Measurements from ENCODE around the gene UXS1.

The UXS1 gene

DNA sequence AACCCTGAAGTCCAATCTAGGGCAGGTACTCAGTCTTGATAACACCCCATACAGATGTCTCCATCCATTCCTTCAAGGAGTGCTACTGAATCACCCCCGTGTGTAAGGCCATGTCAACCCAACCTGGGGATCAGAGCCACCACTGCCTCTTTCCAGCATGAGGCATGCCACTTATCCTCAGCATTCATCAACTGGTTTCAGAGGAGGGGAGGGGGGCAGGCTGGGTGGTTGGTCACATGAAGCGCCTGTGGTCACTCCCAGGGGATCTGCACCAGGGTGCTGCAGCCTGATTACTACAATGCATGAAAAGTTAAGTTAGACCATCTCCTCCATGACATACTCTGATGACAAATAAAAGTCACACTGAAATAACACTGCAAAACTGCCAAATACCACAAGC lies 65.0 kb downstream of the UXS1 start:
- DNase-seq = no peak

GRCh38 chr2:106127776-106128268 lies 66.3 kb downstream of the UXS1 start:
- DNase-seq = no peak

GRCh38 chr2:106127282-106127771 lies 66.8 kb downstream of the UXS1 start:
- DNase-seq = no peak

GRCh38 chr2:106126705-106127281 lies 67.3 kb downstream of the UXS1 start:
- DNase-seq = no peak

DNA sequence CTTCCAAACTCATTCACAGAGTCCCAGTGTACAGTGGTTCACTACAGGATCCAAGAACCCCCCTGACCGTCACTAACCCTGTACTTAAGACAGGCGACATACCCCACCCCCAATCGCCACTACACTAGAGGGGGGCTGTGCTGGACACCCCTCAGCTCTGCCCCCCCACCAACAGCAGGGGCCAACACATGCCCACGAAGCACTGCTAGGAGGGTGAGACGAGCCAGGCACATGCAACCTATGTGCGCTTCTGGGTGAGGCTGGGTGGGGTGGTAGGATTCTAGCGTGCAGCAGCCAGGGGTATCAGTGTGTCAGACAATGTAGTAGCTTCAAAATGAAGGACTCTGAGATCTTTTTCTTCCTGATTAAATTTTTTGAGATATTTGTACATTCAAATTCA lies 67.8 kb downstream of the UXS1 start:
- no peak for DNase-seq

GRCh38 chr2:106124905-106125549 lies 69.1 kb downstream of the UXS1 start:
- no peak for DNase-seq

DNA sequence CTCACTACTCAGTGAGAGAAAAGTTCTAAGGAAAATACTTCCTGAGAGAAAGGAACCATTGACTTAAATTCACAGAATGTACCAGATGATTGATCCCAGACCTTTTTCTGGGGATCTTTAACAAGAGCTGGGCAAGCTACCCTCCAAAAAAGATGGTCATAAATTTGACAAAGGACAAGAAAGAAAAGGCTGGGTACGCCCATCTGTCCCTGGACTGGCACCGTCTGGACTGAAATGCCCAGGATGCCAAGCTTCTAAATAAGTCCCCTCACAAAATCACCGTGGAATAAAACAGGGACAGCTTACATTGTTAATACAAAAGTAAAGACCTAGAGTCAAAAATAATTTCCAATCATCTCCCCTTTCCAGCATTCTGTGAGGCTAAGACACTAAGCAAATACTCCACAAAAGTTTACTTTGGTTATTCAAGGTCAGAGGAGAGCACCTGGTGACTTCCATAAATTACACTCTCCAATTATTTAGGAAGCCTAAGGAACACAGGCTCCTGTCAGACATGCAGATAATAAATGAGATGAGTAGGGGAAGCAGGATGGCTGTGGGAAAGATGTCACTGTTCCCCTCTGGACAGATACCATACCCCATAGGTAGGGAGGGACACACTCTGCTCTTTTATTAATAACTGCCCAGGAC lies 69.9 kb downstream of the UXS1 start:
- DNase-seq = no peak

DNA sequence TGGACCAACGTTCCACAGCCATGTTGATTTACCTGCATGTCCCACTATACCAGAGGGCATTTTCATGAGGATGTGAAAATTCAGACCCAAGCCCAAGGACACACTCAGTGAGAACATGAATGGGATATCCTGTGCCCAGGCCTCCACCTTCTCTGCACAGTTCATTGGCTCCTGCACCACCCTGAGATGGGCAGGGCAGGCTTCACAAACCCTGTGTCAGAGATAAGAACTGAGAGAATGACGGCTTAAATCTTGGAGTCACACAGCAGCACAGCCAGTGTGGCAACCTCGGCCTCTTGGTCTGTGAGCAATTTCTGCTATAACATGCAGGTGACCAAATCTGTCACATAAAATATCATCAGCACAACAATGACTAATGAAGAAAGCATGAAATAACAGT lies 71.9 kb downstream of the UXS1 start:
- DNase-seq = no peak

DNA sequence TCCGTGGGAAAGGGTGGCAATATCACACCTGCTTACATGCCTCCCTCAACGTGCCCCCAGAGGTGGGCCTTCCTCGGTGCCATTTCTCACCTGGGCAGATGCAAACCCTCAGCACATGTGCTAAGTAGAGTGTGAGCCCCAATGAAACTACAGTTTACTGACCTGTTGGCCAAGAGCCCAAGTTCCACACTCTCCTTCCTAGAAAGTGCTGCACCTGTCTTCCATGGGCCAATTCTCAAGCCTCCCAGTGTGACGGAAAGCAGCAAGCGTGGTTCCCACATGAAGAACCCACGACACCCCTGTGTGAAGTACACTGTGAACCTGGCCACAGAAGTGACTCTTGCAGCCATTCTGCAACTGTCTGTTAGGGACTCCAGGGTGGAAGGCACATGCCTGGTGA lies 73.7 kb downstream of the UXS1 start:
- no peak for DNase-seq

- DNase-seq = no peak
Measured at GRCh38 chr2:106119074-106119473, 75.0 kb downstream of the UXS1 start.

DNA sequence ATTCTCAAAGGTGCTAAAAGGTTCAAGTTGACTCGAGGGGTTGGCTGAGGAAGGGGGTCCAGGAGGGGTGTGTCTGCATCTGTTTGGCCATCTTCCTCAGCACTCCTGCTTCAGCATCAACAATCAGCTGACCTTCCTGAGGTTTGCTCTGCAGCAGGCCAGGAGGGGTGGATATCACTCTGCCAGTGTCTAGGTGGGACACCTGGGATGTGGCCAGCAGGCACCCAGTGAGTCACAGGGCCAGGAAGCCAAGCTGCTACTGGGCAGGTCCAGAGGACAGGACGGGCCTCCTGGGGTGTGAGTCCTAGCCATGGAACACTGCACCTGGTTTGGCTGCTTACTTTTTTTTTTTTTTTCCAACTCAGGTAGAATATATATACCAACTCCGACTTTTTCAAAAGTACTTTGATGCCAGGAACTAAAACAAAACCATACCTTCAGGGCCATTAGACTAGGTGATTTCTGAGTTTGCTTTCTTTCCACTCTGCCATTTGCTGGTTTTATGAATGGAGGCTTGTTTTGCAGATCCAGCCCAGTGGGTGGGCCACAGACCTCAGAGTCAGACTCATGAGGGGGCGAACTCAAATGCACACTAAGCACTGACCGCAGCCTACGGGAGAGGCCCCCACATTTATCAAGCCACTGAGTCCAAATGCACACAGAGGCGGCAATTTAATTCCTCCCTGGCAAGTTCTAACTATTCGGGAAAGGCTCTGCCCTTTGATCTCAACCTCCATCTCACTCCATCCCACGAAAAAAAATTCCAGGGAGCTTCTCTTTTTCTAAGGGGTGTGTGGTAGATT lies 76.0 kb downstream of the UXS1 start:
- no peak for DNase-seq

GRCh38 chr2:106117347-106117746 lies 76.8 kb downstream of the UXS1 start:
- DNase-seq = no peak

DNA sequence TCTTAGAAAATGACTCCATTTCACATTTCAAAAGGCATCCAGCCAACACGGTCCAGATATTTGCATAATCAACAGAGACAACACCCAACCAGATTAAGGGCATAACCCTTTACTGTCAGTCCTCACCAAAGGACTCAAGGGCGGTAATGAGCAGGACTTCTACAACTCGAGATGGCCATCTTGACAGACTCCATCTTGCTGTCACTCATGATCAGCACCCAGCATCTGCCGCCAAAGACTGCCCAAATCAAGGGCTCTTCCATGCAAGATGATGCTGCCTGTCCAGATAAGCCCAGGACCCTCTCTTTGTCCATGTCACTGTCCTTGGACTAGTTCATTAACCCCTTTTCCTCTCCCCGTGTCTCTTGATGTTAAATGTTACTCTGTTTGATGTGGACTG lies 77.9 kb downstream of the UXS1 start:
- no peak for DNase-seq

- no peak for DNase-seq
Measured at GRCh38 chr2:106115665-106116064, 78.4 kb downstream of the UXS1 start.

DNA sequence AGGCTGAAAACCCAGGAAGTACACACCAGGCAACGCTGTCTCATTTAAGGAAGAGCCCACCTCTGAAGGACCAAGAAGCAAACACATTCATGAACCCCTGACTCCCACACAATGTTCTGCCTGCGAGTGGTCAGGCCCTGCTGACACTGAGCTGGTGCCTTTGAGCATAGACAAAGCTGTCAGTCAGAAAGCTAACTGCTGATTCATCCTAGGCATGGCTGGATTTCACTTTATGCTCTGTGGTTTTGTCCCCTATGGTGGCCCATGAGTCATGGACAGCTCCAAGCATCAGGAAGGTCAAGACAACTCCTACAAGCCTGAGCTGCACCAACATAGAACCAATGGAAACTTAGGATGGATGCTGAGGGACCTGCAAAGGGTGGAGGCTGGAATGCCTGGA lies 78.9 kb downstream of the UXS1 start:
- DNase-seq = peak; percentile 22

DNA sequence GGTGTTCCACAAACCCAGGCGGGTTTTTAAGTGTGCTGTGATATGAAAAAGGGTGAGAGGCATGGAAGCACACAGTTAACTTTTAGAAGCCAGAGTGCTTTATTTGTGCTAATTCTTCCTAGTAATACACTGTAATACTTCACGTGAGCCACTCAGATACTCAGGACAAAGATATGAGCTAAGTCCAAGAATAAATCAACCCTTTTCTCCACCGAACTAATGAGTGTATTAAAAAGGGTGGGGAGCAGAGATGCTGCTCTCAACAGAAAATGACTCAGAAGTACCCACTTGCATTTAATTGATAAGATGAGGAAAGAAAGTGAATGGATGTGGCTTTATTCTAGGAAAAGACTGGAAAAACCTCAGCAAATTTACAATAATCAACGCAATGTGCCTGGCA lies 79.9 kb downstream of the UXS1 start:
- no peak for DNase-seq

- no peak for DNase-seq
Measured at GRCh38 chr2:106113361-106113966, 80.6 kb downstream of the UXS1 start.

- no peak for DNase-seq
Measured at GRCh38 chr2:106111882-106112571, 82.1 kb downstream of the UXS1 start.

GRCh38 chr2:106109675-106110424 lies 84.3 kb downstream of the UXS1 start:
- DNase-seq = no peak

- no peak for DNase-seq
Measured at GRCh38 chr2:106108791-106109190, 85.3 kb downstream of the UXS1 start.

DNA sequence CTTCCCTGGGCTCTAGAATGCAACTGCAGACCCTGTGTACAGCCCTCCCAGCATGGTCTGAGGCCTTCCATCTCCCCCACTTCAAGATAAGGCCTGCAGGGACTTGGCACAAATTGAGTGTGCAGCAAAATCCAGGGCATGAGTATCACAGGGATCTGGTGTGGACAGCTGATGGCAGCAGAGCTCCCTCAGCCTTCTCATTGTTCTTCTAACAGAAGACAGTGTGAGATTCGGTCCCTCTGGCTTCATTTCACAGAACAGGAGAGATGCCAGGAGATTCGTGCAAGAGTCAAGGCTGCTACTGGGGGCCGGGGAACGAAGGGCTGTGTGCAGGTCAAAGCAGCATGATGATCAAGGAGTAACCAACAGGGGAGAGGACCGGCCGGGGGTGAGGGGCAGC lies 85.8 kb downstream of the UXS1 start:
- DNase-seq = no peak
